LNCAP (cell line): ENCODE data around the gene PTCHD1.

Experiments used
- TF ChIP-seq, protein P1 (sequence below): fragments of 450-650 bp; IDR thresholded peaks from 2 replicates; pipeline ENCODE4 v1.5.1; 2017; ENCODE audit warnings: mild to moderate bottlenecking

Gene PTCHD1

DNA sequence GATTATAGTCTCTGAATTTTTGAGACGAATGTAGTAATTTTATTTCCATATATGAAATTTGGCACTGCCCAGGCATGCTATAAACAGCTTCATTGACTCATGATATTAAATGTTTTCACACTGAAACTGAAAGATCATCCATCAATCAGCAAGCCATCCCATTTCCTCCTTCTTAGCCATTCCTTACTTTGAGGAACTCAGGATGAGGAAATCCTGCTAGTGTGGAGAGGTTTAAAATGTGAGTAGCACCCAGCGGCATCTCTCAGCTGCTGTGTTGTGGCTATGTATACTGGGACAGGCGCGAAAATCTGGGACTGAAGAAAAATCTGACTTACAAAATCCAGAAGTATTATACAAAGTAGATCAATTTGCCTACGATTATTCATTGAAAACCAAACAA, 52.1 kb downstream of the PTCHD1 start:
- TF ChIP-seq, protein P1, sequence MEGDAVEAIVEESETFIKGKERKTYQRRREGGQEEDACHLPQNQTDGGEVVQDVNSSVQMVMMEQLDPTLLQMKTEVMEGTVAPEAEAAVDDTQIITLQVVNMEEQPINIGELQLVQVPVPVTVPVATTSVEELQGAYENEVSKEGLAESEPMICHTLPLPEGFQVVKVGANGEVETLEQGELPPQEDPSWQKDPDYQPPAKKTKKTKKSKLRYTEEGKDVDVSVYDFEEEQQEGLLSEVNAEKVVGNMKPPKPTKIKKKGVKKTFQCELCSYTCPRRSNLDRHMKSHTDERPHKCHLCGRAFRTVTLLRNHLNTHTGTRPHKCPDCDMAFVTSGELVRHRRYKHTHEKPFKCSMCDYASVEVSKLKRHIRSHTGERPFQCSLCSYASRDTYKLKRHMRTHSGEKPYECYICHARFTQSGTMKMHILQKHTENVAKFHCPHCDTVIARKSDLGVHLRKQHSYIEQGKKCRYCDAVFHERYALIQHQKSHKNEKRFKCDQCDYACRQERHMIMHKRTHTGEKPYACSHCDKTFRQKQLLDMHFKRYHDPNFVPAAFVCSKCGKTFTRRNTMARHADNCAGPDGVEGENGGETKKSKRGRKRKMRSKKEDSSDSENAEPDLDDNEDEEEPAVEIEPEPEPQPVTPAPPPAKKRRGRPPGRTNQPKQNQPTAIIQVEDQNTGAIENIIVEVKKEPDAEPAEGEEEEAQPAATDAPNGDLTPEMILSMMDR, result no peak

DNA sequence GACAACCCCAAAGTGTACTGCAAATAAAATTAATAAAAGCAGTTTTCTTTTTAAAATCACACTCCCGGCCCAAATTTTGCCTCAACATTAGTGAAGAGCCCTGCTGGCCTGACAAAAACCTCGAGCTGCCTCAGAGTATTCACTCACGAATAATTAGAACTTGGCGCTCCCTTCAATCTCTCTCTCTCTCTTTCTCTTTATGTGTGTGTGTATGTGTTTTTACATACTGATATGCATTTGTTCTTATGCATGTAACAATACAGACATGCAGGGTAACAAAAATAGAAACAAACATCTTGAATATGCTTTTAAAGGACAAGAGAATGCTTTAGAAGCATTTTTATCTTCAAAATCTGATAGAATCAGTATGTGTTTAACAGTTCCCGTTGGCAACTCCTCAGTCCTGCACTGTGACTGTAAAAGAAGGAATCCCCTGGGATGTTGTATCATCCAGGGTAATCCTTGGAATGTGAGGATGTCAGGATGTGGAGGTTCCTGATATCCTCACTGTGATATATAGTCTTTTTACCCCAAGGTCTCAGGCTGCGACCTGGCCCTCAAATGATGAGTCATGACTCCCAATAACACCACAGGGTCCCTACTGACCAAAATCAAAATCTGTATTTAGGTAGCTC, 53.0 kb downstream of the PTCHD1 start:
- TF ChIP-seq, protein P1, result no peak

DNA sequence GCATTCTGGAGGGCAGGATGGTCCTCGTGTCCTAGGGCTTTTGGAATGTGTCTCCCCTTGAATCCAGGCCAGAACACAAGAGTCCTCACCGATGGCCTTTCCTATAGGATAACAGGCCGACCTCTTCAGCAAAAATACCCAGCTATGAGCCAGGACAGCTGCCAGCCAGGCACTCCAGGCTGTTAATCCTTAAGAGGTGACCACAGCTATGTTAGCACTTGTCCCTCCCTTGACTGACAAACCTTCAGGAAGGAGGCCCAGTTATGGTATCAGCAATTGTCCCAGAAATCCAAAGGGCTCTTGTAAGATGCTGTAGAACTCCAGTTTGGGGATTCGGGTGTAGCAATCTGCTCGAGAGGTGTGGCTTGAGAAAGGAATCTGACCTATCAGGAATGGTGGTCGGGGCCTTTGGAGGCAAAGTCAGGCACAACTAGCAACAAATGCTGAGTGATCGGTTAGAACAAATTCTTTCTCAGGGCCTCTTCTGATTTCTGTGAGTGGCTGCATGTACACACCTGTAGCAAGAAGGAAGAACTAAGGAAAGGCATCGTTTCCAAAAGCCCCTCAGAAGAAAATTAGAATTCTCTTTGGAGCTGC, 54.6 kb downstream of the PTCHD1 start:
- TF ChIP-seq, protein P1, result no peak

DNA sequence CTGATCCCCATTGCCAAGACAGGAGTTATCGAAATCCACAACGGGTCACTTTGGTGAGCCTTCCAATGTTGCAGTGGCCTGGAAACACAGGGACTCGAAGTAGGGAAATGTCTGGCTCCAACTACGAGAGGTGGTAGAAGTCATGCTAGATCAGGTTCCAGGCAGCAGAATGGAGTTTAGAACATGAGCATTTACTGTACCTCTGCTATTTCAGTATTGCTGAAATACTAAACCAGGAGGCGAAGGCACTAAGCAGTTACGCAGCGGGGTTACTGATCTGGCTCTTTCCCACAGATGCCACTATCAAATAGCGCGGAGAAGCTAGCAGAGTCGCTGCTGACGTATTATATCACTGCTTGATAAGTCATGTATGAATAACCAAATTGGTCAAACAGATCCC, 56.3 kb downstream of the PTCHD1 start:
- TF ChIP-seq, protein P1, result no peak

DNA sequence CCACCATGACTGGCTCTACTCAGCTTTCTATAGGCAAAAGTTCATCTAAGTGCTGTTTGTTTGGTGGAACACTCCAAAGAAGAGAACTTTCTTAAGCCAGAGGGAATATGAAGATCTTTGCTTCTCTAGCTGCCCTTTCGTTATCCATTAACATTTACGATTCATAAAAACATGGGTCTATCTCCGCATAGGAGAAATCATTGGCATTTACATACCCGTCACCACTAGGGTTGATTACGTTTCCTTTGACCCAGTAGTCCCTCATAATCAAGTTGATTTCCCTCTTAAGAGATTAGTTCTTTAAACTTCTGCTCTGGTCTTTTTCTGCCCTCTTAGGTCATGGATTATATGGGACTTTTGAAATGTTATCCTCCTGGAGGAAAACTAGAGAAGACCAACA, 57.5 kb downstream of the PTCHD1 start:
- TF ChIP-seq, protein P1, result no peak

DNA sequence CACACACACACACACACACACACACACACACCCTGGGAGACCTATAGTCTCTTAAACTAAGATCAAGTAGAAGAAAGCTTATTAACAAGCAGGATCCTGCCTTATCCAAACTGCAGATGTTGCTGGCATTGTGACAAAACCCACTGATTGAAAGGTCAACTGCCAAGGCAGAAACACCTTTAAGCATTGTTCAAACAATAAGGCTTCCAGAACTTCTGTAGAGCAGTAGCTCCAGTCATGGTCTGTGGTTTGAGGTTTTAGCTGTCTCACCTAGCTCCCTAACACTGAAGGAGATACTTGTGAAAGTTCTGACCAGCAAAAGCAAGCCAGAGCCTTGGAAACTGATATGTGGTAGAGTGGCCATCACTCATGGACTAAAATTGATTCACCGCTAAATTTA, 59.8 kb downstream of the PTCHD1 start:
- TF ChIP-seq, protein P1, result no peak

DNA sequence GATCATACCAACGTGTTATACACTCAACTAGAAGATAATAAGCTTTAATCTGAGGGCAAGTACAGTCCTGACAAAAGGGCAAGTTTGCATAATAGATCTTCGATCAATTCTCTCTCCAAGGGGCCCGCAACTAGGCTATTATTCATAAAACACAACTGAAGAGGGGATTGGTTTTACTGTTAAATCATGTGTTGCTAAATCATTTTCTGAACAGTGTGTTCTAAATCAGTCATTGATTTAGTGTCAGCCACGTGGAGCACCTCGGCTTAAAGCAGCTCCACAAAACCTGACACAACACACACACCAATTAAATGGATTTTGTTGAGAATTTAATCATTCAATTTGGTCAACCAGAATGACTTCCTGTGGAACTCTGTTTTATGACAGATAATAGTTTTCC, 61.6 kb downstream of the PTCHD1 start:
- TF ChIP-seq, protein P1, result no peak
